Measurements from ENCODE around the gene PON3. TPM values are rescaled to one million over a fixed set of nuclear protein-coding genes. Genes with fewer than 3 reads are reported as not detected.
A peak's percentile ranks its signal among the peaks of the same experiment; 100 is the strongest.

Gene PON3
- total RNA-seq (not detected), polyA plus RNA-seq (not detected)

DNA sequence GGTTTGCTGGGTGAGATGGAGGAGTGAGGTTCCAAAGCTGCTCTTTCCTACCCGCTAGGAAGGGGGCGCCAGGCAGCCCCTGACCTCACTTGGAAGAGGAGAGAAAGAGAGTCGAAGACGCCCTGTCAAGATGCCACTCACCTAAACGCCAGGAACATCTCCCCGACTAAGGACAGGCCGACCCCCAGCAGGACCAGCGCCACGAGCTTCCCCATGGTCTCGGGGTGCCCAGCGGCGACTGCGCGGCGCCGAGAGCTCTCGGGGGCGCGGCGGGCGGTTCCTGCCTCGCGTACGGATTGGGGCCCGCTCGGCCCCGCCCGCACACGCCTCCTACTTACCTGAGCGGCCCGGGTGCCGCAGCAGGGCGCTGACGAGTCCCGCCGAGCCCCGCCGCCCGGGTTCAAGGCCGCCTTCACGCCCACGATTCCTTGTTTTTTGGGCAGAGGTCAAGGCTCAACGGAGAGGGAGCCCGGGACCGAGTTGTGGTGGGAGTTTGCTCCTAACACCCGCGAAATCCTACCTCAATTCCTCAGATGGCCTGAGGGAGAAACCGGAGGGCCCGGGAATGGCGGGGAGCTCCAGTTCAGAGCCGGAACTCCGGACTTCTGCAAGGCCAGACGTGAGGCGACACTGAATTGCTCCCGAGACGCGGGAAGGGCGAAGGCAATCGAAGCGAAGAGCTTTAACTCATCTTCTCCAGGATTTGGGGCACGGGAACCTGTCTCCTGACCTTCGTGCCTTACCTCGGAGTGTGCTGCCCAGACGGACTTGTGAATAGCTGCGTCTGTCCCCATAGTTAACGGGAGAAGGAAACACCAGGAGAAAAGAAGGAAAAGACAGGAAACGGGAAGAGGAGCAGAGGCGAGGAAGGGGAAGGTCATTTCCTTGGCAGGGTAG is at the start of gene PON3:
Gene PON3, minus strand, starts transcription at position 240 of the 897 bp plus-strand sequence. Its CDS starts 25 bp downstream, at position 215.
- Mint-ChIP-seq H3K36me3 (no peaks in the 10 kb centered on the region), H3K27ac (no peak within 1 kb of the TSS), H3K4me1 (peaks cover 0 to 4% (median 0%) of the 10 kb centered on the region in 4 donors), H3K27me3 (peaks cover 30% of the 10 kb centered on the region), H3K9me3 (peaks cover 0 to 3% (median 0%) of the 10 kb centered on the region in 7 donors), H3K4me3 (peak within 1 kb of the TSS in 2 of 4 donors; percentile 60 to 74)
- ATAC-seq (ENCODE audit: low read depth in 2 of 2) (peak; percentile 25 to 53), DNase-seq (peak in 2 of 3 donors; percentile 6 to 38)
- Histone ChIP-seq H3K4me3 (ENCODE audit: low read depth, low read length) (no peak within 1 kb of the TSS), H3K9me3 (ENCODE audit: control insufficient read depth in 2 of 2, low read length in 2 of 2) (no peaks in the 10 kb centered on the region), H3K36me3 (ENCODE audit: control insufficient read depth, insufficient read depth, low read length) (no peaks in the 10 kb centered on the region), H3K27me3 (ENCODE audit: control insufficient read depth, insufficient read depth, low read length) (peaks cover 5% of the 10 kb centered on the region), H3K27ac (ENCODE audit: insufficient read depth, low read length, poor library complexity, severe bottlenecking) (no peak within 1 kb of the TSS), H3K4me1 (ENCODE audit: control insufficient read depth, insufficient read depth, low read length, poor library complexity, severe bottlenecking) (peaks cover 5% of the 10 kb centered on the region)

- Mint-ChIP-seq H3K27ac (no peak overlapping the region), H3K9me3 (peaks cover 0 to 2% (median 0%) of the 10 kb centered on the region in 7 donors), H3K36me3 (no peaks in the 10 kb centered on the region), H3K4me1 (no peaks in the 10 kb centered on the region), H3K4me3 (no peak overlapping the region), H3K27me3 (no peaks in the 10 kb centered on the region)
- Histone ChIP-seq H3K4me1 (ENCODE audit: control insufficient read depth, insufficient read depth, low read length, poor library complexity, severe bottlenecking) (no peaks in the 10 kb centered on the region), H3K9me3 (ENCODE audit: control insufficient read depth in 2 of 2, low read length in 2 of 2) (no peaks in the 10 kb centered on the region), H3K36me3 (ENCODE audit: control insufficient read depth, insufficient read depth, low read length) (no peaks in the 10 kb centered on the region), H3K4me3 (ENCODE audit: low read depth, low read length) (no peak overlapping the region), H3K27me3 (ENCODE audit: control insufficient read depth, insufficient read depth, low read length) (no peaks in the 10 kb centered on the region), H3K27ac (ENCODE audit: insufficient read depth, low read length, poor library complexity, severe bottlenecking) (no peak overlapping the region)
- ATAC-seq (ENCODE audit: low read depth in 2 of 2) (no peak), DNase-seq (no peak)
These were observed 48.6 kb upstream of the PON3 start for GRCh38 chr7:95444796-95445195.

- ATAC-seq (ENCODE audit: low read depth in 2 of 2) (no peak), DNase-seq (no peak)
- no peaks in the 10 kb centered on the region for H3K4me1 Mint-ChIP-seq
- Histone ChIP-seq H3K9me3 (ENCODE audit: control insufficient read depth in 2 of 2, low read length in 2 of 2) (no peaks in the 10 kb centered on the region), H3K27me3 (ENCODE audit: control insufficient read depth, insufficient read depth, low read length) (no peaks in the 10 kb centered on the region), H3K27ac (ENCODE audit: insufficient read depth, low read length, poor library complexity, severe bottlenecking) (no peak overlapping the region), H3K36me3 (ENCODE audit: control insufficient read depth, insufficient read depth, low read length) (no peaks in the 10 kb centered on the region), H3K4me1 (ENCODE audit: control insufficient read depth, insufficient read depth, low read length, poor library complexity, severe bottlenecking) (no peaks in the 10 kb centered on the region), H3K4me3 (ENCODE audit: low read depth, low read length) (no peak overlapping the region)
- H3K4me3 Mint-ChIP-seq = no peak overlapping the region
- no peaks in the 10 kb centered on the region for H3K36me3 Mint-ChIP-seq
- no peaks in the 10 kb centered on the region for H3K27me3 Mint-ChIP-seq
- no peak overlapping the region for H3K27ac Mint-ChIP-seq
- H3K9me3 Mint-ChIP-seq = peaks cover 0 to 2% (median 0%) of the 10 kb centered on the region in 7 donors
These were observed 45.1 kb upstream of the PON3 start for GRCh38 chr7:95441042-95441823.

- H3K4me3 Mint-ChIP-seq = no peak overlapping the region
- Histone ChIP-seq H3K27me3 (ENCODE audit: control insufficient read depth, insufficient read depth, low read length) (no peaks in the 10 kb centered on the region), H3K4me1 (ENCODE audit: control insufficient read depth, insufficient read depth, low read length, poor library complexity, severe bottlenecking) (no peaks in the 10 kb centered on the region), H3K4me3 (ENCODE audit: low read depth, low read length) (no peak overlapping the region), H3K9me3 (ENCODE audit: control insufficient read depth in 2 of 2, low read length in 2 of 2) (no peaks in the 10 kb centered on the region), H3K36me3 (ENCODE audit: control insufficient read depth, insufficient read depth, low read length) (no peaks in the 10 kb centered on the region), H3K27ac (ENCODE audit: insufficient read depth, low read length, poor library complexity, severe bottlenecking) (no peak overlapping the region)
- H3K4me1 Mint-ChIP-seq = peaks cover 0 to 3% (median 0%) of the 10 kb centered on the region in 4 donors
- no peaks in the 10 kb centered on the region for H3K27me3 Mint-ChIP-seq
- ATAC-seq (ENCODE audit: low read depth in 2 of 2) = no peak
- no peak overlapping the region for H3K27ac Mint-ChIP-seq
- peaks cover 0 to 2% (median 0%) of the 10 kb centered on the region in 7 donors for H3K9me3 Mint-ChIP-seq
- H3K36me3 Mint-ChIP-seq = no peaks in the 10 kb centered on the region
- no peak for DNase-seq
These were observed 44.3 kb upstream of the PON3 start for GRCh38 chr7:95440394-95441038.

DNA sequence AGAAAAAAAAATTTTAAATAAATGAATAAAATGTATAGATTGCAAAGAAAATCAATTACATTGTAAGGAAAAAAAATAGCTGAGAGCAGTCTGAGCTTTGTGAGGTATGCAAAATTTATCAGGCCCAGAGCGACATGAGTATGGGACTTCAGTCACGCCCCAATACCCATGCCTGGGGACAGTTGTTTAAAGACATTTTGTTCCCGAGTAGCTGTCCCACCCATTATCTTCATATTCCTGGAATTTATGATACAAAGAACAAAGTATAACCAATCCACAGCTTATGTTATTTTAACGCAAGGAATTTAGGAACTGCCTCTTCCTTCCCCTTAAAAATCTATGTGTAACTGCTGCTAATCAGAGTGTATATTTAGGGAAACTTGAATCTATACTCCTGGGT is 40.2 kb upstream of the PON3 start:
- no peaks in the 10 kb centered on the region for H3K4me1 ChIP-seq (ENCODE audit: control insufficient read depth, insufficient read depth, low read length, poor library complexity, severe bottlenecking)
- peak overlapping the region in 1 of 4 donors; percentile 45 for H3K4me3 Mint-ChIP-seq
- peaks cover 0 to 4% (median 0%) of the 10 kb centered on the region in 7 donors for H3K9me3 Mint-ChIP-seq

GRCh38 chr7:95435422-95435780 is 39.2 kb upstream of the PON3 start:
- Histone ChIP-seq H3K4me1 (ENCODE audit: control insufficient read depth, insufficient read depth, low read length, poor library complexity, severe bottlenecking) (no peaks in the 10 kb centered on the region), H3K9me3 (ENCODE audit: control insufficient read depth in 2 of 2, low read length in 2 of 2) (no peaks in the 10 kb centered on the region), H3K27me3 (ENCODE audit: control insufficient read depth, insufficient read depth, low read length) (no peaks in the 10 kb centered on the region), H3K27ac (ENCODE audit: insufficient read depth, low read length, poor library complexity, severe bottlenecking) (no peak overlapping the region), H3K36me3 (ENCODE audit: control insufficient read depth, insufficient read depth, low read length) (no peaks in the 10 kb centered on the region), H3K4me3 (ENCODE audit: low read depth, low read length) (peak overlapping the region; percentile 67)
- no peak for DNase-seq
- ATAC-seq (ENCODE audit: low read depth in 2 of 2) = no peak
- Mint-ChIP-seq H3K27me3 (peaks cover 8% of the 10 kb centered on the region), H3K36me3 (no peaks in the 10 kb centered on the region), H3K27ac (peak overlapping the region in 2 of 3 donors; percentile 72 to 92), H3K4me1 (peaks cover 0 to 14% (median 6%) of the 10 kb centered on the region in 4 donors), H3K4me3 (peak overlapping the region; percentile 73 to 86 (median 79)), H3K9me3 (peaks cover 0 to 2% (median 0%) of the 10 kb centered on the region in 7 donors)

More for the DNA sequence above, 40.2 kb upstream of the PON3 start:
- Mint-ChIP-seq H3K27me3 (peaks cover 8% of the 10 kb centered on the region), H3K4me1 (peaks cover 0 to 14% (median 6%) of the 10 kb centered on the region in 4 donors), H3K27ac (no peak overlapping the region), H3K36me3 (no peaks in the 10 kb centered on the region)
- H3K27me3 ChIP-seq (ENCODE audit: control insufficient read depth, insufficient read depth, low read length) = no peaks in the 10 kb centered on the region
- H3K9me3 ChIP-seq (ENCODE audit: control insufficient read depth in 2 of 2, low read length in 2 of 2) = no peaks in the 10 kb centered on the region
- no peaks in the 10 kb centered on the region for H3K36me3 ChIP-seq (ENCODE audit: control insufficient read depth, insufficient read depth, low read length)
- DNase-seq (no peak), ATAC-seq (ENCODE audit: low read depth in 2 of 2) (no peak)
- no peak overlapping the region for H3K4me3 ChIP-seq (ENCODE audit: low read depth, low read length)
- no peak overlapping the region for H3K27ac ChIP-seq (ENCODE audit: insufficient read depth, low read length, poor library complexity, severe bottlenecking)

Measured in CD4-positive, CD25-positive, alpha-beta regulatory T cell (primary cell).